ENCODE measurements around the gene MYL5.

MYL5 gene

DNA sequence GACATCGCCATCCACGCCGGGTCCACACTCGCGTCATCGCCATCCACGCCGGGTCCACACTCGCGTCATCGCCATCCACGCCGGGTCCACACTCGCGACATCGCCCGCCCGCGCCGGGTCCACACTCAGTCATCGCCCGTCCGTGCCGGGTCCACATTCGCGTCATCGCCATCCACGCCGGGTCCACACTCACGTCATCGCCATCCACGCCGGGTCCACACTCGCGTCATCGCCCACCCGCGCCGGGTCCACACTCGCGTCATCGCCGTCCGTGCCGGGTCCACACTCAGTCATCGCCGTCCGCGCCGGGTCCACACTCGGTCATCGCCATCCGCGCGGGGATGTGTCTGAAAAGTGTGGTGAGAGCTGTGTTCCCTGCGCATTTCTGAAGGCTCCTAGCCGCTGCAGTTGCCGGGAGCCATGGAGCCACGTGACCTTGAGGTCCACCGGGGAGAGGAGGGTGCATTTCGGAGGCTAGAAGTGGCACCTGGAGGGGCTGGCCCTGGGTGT lies 48.6 kb downstream of the MYL5 start:
- no peak for TF ChIP-seq GATA2 (IDR thresholded peaks at IDR 0.05; ENCODE audit: low read depth, low read length)
- TF ChIP-seq GATA3 (IDR thresholded peaks at IDR 0.05; ENCODE audit: low read depth, low read length), result no peak

GRCh38 chr4:723751-724530 lies 49.6 kb downstream of the MYL5 start:
- TF ChIP-seq GATA3 (IDR thresholded peaks at IDR 0.05; ENCODE audit: low read depth, low read length), result no peak
- no peak for TF ChIP-seq GATA2 (IDR thresholded peaks at IDR 0.05; ENCODE audit: low read depth, low read length)

DNA sequence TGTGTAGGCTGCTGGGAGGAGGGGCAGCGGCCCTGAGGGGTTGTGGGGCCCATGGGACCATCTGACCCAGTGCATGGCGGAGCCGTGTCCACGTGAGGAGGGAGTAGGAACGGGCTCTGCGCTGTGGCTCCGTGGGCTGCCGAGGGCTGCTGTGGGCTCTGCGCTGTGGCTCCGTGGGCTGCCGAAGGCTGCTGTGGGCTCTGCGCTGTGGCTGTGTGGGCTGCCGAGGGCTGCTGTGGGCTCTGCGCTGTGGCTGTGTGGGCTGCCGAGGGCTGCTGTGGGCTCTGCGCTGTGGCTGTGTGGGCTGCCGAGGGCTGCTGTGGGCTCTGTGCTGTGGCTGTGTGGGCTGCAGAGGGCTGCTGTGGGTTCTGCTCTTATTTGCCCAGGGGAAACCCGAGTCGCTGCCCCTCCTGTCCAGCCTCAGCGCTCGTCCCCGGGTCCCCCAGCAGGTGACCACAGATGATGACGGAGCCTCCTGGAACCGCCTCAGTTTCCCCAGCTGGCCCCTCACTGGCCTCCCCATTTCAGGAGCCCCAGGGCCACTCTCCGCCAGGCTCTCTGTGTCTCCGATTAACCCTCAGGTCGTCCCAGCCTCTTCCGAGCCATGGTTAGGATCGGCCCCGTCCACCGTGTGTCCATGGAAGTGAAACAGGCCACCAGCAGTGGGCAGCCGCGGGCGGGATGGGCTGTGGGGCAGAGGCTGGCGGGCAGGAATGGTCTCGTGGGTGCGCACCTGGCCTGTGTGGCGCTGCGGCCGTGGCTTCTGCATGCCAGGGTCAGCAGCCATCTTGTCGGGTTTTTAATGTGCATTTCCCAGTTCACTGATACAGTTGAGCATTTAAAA lies 51.3 kb downstream of the MYL5 start:
- no peak for TF ChIP-seq GATA2 (IDR thresholded peaks at IDR 0.05; ENCODE audit: low read depth, low read length)
- no peak for TF ChIP-seq GATA3 (IDR thresholded peaks at IDR 0.05; ENCODE audit: low read depth, low read length)

DNA sequence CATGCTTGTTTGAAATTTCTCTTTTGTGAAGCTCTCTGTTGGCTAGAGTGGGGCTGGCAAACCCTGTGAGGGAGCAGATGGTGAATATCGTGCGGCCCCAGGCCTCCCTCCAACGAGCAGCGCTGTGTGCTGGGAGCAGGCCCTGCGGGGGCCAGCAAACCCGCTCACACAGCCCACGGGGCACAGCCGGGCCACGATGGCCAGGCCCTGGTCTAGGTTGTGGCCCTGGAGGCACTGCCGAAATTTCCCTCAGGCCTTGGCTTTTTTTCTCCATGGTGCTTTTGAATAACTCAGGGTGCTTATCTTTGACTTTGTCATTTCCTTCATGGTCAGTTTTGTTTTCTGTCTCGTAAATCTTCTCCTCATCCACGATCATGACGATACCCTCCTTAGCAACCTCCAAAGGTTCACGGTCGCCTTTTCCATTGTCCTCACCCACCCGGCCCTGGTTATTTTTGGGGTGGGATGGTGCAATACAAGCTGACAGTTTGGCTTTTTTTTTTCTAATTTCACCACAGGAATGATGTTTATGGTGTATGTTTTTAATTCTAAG lies 52.0 kb downstream of the MYL5 start:
- no peak for TF ChIP-seq GATA3 (IDR thresholded peaks at IDR 0.05; ENCODE audit: low read depth, low read length)
- no peak for TF ChIP-seq GATA2 (IDR thresholded peaks at IDR 0.05; ENCODE audit: low read depth, low read length)

DNA sequence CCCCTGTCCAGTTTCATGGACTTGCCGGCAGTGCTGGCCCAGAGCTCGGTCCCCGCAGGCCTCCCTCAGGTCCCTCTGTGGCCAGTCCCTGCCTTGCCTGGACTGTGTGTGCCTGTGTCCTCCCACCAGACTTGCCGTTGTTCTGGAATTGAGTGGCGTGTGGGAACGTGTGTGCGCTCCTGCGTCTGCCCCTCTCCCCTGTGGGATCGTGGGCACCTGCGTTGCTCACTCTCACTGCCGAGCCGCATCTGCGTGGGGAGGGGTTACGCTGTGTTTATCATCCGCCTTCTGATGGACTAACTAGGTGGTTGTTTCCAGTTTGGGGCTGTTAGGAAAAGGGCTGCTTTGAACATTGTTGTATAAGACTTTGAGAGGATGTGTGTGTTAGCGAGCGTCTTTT lies 52.5 kb downstream of the MYL5 start:
- TF ChIP-seq GATA2 (IDR thresholded peaks at IDR 0.05; ENCODE audit: low read depth, low read length), result no peak
- no peak for TF ChIP-seq GATA3 (IDR thresholded peaks at IDR 0.05; ENCODE audit: low read depth, low read length)

DNA sequence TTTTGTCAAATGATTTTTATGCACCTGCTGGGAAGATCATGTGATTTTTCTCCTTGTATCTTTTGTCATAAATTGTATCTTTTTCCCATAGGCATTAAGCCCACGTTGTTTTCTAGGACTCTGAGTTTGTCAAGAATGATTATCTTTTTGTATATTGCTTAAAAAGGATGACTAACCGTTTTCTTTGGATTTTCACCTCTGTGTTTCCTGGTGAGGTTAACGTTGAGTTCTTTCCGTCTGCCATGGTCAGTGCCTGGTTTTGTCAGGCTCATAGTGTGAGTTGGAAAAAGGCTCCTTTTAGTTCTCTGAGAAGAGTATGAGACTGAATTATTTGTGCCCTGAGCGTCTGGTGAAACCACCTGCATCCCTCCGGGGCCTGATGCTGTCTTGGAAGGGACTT lies 53.2 kb downstream of the MYL5 start:
- TF ChIP-seq GATA3 (IDR thresholded peaks at IDR 0.05; ENCODE audit: low read depth, low read length) (no peak), GATA2 (IDR thresholded peaks at IDR 0.05; ENCODE audit: low read depth, low read length) (no peak)

- TF ChIP-seq GATA2 (IDR thresholded peaks at IDR 0.05; ENCODE audit: low read depth, low read length) (no peak), GATA3 (IDR thresholded peaks at IDR 0.05; ENCODE audit: low read depth, low read length) (no peak)
These were observed 55.3 kb downstream of the MYL5 start for GRCh38 chr4:729336-730315.

DNA sequence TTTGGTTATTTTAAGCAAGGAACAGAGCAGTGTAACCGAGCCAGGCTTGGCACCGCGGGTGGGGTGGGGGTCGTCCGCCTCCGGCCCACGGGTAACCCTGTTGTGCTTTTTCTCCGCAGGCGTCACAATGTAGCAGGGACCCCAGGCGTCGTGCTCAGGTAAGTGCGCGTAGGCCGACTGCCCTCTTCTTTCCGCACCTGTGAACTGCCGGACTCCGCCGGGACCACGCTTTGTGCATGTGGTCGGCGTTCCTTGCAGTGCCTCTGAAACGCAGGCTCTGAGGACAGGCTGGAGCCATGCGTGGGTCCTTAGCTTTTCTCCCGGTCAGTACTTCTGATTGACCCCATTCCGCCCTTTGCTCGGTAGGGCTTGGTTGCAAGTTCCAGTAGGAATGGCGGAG lies 56.2 kb downstream of the MYL5 start:
- TF ChIP-seq GATA2 (IDR thresholded peaks at IDR 0.05; ENCODE audit: low read depth, low read length), result no peak
- no peak for TF ChIP-seq GATA3 (IDR thresholded peaks at IDR 0.05; ENCODE audit: low read depth, low read length)
